Left renal pelvis (tissue), 4 donors: ENCODE measurements around the gene PTPRG. TPM values are rescaled to one million over a fixed set of nuclear protein-coding genes. Genes with fewer than 3 reads are reported as not detected.

Experiments
- DNase-seq, 4 donors: peaks; one replicate each; pipeline ENCODE4 v3.0.0-alpha.2; 2013; ENCODE audit warnings: low read depth in 4 of 4, low spot score in 3 of 4
- polyA plus RNA-seq, 4 donors: library from polyadenylated mRNA; unstranded; fragments of 120-200 nt; gene quantifications; one replicate each; pipeline ENCODE4 v1.2.1, GENCODE V29; 2013; ENCODE audit not compliant: insufficient read length in 4 of 4

The PTPRG gene
- polyA plus RNA-seq, 4 donors: 42.4 to 90.2 (median 79.5) TPM

DNA sequence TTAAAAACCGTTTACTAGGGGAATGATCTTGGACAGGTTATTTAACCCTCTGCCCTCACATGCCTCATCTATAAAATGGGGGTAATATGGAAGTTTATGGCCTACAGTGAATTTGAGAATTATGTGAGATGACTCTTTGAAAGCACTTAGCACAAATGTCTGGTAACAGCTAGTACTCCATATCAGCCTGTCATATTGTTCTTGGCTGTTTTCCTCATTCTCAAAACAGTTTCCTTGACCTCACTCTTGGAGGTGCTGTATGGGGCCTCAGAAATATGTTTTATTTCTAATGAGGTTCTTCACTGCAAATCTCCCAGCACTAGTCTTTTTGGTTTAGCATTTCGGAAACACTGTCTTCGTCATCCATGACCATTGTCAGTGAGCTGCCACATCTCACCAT is 413.8 kb downstream of the PTPRG start:
- DNase-seq: no peak

DNA sequence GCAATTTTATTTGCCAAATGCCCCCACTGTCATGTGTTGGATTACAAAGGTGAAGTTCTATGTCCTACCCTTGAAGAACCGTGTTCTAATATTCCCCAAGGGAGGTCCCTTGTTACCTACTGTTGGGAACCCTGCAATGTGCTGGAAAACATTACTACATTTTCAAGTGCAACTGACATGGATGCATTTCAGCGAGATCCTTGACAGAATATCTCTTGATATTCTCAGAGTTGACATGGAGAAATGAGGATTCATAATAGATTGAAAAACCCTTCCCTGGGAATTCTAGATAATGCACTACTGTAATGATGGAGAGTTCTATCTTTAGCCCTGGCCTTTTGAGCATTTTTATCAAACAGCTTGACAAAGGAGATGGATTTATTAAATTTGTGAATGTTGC is 414.6 kb downstream of the PTPRG start:
- no peak for DNase-seq

DNA sequence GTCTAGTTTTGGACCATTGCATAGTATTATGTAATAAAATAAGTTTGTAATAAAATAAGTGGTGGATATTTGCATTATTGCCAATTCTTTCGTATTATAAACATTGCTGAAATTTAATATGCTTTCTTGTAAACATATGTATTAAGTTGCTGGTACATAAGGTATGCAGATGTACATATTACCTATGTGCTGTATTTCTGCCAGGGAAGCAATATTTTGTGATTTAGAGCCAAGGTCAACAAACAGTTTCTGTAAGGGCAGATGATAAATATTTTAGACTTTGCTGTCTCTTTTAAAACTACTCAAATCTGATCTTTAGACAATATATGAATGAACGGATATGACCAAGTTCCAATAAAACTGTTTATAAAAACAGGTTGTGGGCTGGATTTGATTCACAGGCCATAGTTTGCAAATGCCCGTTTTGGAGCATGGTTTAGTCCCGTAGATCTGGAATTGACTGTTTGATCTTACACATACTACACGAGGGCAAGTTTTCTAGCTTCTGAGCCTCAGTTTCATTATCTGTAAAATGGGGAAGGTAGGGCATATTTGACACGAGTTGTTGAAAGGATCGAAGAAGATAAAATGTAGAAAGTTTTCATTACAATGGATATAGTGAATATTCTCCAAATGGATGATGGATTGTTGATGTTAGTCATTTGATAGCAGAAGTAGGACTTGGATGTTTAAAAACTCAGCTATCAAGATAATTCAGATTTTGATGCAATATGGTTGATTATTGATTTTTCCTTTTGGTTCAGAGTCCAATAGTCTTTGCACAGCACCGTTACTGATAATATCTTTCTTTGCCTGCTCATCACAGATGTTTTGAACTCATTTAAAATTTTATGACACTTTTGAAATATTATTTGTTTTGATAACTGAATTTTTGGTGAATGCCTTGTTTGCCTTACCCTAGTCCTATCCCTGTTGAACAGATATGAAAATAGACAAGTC is 417.4 kb downstream of the PTPRG start:
- DNase-seq: no peak

DNA sequence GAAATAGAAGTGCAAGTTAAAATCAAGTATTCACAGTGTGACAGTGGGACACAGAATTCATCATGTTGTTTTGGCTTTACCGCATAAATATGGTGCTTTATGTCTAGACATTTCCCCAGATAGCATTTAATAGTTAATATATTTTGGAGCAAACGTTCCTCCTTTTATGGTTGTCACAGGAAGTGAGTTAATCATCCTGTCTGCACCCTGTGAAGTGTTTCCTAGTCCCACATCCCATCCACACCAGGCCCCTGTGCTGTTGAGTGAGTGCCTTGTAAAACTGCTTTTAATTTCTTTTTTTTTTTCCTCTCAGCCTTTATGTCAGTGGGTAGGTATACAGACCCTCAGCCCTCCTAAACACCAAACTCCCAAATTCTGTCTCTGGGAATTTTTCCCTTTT is 418.3 kb downstream of the PTPRG start:
- peak; percentile 5 to 35 (median 20) for DNase-seq

DNA sequence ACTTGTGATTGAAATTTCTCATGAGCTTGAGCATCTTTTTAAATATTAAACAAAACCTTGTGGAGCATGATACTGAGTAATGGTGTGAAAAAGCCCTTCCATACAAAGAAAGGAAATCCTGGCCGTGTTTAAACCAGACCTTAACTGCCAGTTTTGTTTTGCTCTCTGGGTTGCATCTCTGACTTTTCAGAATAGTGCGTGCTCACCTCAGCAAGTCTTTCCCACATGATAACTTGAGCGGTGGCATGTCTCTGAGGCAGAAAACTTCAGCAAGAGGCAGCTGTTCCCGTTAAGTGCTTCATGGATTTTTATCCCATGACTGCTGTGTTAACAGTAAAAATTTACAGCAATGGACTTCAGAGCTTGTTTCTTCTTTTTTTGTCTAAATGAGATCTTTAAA is 418.7 kb downstream of the PTPRG start:
- DNase-seq: peak in 3 of 4 donors; percentile 2 to 21 (median 14)

DNA sequence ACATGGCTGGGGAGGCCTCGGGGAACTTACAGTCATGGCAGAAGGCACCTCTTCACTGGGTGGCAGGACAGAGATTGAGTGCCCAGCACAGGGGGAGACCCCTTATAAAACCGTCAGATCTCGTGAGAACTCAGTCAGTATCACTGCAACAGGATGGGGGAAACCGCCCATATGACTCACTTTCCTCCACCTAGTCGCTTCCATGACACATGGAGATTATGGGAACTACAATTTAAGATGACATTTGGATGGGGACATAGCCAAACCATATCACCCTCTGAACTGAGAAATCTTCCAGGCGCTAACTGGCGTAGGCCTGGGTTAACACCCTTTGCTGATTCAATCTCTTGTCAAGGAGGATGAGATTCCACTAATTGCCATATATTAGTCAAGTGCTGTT is 419.7 kb downstream of the PTPRG start:
- no peak for DNase-seq

DNA sequence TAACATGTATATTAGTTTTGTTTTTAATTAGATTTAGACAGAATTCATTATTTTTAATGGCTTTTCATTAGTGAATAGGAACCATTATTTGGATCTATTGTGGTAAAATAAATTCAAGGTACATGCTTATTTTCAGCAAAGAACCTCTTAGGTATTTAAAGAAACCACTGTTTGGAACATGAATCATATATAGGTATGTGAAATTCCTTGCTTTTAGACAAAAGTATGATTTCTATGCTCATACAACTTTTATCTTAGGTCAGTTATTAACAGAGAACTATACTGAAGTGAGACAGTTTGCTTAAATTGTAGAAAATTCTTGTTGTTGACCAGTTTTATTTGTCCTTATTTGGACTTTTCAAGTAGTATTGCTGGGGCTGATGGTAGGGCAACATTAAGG is 422.1 kb downstream of the PTPRG start:
- DNase-seq: no peak

DNA sequence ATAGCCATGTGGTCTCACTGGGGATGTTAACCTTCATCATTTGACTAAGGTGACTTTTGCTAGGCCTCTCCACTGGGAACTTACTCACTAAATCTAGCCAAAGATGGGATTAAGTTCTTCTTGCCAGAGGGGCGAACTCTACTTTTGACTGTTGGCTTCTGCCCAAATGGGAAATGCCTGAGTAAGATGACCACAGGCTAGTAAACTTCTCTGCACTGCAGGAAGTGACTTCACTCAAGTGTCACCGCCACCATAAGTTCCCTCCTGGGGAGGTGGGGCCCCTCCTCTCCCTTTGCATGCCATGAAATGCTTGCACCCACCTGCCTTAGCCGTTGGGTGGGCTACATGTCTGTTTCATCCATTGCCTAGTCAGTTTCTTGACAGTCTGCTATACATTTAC is 423.6 kb downstream of the PTPRG start:
- DNase-seq: no peak

DNA sequence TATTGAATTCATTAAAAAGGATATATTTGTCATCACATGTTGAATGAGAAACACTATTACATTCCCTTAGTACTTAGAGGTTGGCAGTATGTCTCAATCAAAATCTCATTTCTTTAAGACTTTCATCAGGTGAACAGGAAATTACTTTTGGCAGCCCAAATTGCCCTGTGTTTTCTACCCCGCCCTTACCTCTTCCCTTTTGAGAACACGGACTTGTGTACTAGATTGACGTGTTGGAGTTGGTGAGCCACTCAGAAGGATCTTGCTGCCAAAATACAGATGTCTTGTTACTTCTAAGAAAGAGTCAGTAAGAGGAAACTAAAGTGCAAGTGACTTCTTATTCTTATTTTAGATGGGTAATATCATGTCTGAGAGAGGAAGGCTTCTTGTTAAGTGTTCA is 425.1 kb downstream of the PTPRG start:
- DNase-seq: no peak

DNA sequence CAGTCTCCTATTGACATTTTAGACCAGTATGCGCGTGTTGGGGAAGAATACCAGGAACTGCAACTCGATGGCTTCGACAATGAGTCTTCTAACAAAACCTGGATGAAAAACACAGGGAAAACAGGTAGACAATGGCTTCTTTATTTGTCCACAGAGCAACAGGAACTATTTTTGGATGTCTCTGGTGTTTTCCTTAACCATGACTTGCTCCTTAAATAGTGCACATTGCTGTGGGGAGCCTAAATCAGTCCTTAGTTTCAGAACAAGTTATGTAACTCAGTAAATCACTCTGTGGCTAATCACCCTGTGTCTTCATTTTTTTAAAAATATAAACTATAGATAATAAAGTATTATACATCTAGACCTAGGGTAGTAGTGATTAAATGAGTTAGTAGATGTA is 428.3 kb downstream of the PTPRG start:
- no peak for DNase-seq

DNA sequence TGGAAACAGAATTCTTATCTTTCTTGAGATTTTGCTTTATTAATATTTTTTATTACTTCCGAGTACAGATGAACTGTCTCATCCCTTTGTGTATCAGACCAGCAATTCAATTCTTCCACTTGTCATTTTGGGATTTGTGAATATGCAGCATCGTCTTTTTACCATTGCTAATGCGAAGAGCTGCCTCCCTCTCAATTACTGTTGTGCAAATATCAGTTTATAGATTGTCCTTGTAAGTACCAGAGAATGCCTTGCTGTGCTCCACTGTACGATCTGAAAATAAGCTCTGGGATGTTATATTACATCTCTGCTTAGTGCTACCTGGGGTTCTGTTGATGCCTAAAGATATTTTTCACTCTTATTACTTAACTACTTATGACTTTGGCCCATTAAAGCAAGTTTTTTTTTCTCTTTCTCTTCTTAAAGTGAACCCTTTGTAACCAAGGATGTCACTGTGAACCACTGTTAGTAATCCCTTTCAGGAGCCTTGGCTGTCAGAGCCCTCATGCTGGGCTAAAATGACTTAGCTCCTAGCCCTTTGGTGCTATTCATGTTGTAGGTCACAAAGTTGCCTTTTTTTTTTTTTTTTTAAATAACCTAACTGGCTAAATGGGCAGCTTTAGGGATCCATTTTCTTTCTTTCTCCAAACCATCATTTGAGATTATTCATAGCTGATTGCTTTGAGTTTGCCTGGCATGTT is 429.1 kb downstream of the PTPRG start:
- no peak for DNase-seq

DNA sequence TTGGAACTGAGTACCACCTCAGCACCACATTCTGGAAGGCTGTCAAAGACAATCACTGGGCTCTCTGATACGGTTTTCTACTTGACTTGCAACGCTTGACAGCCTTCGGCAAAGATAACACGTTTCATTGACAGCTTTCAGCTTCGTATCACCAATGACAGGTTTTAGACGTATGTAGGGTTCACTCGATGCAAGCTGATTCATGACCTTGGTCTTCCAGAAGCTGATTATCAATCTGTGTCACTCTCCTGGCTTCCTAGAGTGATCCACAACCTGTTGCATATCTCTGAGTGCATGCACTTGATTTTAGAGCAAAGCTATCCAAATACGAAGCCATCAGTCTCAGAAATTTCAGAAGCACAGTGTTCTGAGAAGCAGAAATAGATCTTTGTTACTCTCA is 430.3 kb downstream of the PTPRG start:
- no peak for DNase-seq

DNA sequence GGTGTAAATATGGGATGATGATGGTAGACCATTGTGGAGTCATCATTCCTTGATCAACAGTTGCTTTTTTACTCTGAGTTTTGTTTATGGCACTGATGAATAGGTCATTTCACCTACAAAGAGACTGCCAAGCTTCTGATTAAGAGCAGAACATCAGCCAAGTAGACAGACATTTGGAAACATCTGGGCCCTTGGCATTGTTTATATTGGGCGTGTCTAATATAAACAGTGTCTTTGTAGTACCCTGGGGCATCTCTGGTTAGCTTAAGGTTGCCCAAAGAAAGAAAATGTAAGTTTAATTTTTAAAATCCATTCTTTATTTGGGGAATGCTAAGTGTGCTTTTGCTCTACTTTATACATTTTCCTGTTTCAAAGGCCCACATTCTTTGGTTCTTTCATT is 435.0 kb downstream of the PTPRG start:
- no peak for DNase-seq

DNA sequence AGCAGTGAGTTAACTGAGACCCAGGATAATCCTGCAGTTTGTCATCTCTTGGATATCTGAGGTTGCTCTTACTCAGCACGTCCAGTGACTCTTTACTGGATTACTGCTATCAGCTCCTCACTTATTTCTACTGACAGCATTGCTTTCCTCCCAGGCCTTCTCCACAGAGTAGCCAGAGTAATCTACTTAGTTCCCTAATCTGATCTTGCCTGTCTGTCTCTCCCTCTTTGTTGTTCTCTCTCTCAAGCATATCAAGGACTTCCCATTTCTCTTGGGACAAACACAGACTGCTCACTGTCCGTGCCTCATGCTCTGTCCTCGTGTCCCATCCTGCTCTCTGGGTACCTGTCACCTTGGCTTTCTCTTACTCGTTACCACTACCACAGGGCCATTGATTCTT is 435.7 kb downstream of the PTPRG start:
- DNase-seq: no peak

DNA sequence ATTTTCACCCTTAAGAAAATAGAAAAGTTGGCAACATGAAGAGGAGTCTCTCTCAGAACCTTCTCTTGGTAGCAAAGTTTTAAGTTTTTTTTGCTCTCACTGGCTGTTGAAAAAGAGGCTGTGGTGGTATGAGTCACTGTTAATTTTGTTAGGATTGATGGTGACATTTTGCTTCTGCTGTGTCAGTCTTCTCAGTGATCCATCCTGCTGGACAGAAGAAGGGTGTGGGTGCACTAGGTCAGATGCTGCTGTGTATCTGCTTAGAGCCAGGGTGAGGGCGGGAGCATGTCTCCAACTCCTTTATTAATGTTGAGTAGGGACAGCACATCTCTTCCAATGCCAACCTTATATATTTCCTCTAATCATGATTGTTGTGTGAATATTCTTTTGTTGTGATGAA is 442.5 kb downstream of the PTPRG start:
- DNase-seq: no peak

DNA sequence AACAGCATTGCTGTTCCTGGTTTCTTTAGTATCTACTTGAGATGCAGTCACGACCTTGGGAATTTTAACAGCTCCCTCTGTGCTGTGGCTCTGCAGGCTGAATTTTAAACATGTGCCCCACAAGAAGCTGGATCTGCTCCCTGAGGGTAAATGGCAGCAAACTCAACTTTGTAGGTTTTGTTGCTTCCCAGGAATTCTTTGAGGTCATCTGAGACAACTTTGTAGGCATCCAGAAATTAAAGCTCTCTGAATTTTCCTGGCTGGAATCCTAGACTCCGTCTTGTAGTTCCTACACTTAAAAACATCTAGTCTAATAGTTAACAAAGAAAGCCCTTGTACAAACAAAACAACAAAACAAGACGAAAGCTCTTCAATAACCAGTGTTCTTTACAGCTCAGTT is 445.7 kb downstream of the PTPRG start:
- no peak for DNase-seq

DNA sequence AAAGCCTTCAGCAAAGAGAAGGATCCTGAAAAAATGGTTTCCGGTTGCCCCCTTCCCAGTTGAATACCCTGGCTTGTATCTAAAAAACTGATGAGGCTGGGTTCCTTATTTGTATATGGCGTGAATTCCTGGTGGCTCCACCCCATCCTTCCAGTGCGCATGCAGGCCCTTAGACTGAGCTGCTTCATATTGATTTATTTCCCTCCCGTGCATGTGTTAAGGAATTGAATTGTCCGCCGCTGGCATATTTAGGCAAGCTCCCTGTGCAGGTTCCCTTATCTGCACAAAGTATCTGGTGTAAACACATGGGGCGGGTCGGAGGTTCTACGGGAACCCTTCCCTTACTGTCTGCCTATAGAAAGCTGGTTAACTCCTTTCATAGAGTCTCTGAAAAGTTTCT is 449.6 kb downstream of the PTPRG start:
- no peak for DNase-seq

DNA sequence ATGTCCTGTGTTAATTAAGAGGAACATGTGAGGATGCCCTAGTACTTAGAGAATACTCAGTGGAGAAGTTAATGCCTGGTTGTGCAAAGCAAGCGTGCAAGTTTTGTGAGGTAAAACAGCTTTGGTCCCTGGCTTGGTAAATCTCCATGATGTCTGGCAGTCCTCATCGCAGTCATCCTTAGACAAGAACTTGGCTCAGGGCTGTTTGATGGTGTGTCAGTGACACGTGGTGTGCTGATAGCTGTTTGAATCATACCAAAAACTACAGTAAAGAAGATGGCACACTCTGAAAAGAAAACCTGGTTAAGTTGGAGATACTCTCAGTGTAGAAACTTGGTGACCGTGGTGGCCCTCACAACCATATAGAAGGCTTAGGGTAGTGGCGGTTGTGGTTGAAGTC is 450.3 kb downstream of the PTPRG start:
- no peak for DNase-seq

DNA sequence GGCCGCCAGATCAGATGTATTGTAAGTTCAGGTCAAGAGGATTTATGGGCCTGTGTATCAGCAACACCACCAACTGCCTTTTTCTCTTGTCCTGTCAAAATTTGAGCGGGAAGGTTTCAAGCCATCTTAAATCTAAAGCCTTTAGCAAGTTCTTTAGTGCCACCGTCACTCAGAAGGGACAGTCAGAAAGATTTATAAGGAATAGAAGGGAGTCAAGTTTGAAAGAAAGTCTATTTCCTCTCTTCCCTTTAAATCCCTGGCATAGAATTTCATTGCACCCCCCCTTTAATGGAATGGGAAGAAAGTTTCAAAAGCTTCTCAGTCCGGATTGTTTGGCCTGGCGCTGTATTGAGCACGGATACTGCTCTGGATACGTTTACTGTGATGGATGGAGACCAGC is 452.6 kb downstream of the PTPRG start:
- peak in 3 of 4 donors; percentile 12 to 54 (median 20) for DNase-seq

DNA sequence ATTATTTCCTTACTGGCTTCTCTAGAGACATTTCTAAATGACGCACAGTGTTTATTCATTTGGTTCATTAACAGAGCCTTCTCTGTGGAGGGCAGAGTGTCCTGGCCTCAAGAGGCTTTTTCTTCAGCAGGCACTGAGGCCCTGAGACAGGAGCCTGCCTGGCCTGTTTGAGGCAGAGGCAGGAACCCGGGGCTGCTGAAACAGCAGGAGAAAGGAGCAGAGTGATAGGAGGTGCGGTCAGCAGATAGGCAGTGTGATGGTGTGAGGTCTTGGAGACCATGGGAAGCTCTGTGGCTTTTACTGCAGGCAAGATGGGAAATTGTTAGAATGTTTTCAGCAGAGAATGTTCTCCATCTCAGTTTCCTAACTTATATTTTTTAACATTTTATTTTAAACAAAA is 453.7 kb downstream of the PTPRG start:
- no peak for DNase-seq

DNA sequence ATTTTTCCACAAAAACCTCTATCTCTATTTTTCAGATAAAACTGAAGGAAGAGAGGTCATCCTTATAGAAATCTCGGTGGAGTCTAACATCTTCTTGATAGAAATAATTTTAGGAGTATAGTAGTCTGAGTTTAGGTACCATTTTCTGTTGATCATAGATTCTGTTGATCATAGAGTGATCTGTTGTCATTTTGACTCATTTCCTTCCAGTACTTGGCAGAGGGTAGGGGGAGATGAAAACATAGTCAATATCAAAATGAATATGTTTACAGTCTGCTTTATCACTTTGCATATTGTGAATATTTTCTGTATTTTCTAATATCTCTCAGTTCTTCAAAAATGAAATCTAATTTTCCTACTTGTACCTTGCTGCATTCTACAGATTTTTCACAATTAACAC is 458.5 kb downstream of the PTPRG start:
- DNase-seq: no peak

DNA sequence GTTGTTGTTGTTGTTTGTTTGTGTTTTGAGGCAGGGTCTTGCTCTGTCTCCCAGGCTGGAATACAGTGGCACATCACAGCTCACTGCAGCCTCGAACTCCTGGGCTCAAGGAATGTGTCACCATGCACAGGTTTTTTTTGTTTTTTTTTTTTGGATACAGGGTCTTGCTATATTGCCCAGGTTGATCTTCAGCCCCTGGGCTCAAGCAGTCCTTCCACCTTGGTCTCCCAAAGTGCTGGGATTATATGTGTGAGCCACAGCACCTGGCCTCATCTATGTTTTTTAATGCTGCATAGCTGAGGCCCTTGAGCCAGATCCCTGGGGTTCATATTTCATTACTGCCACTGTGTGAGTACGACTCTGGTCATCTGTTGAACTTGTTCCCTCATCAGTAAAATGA is 459.3 kb downstream of the PTPRG start:
- DNase-seq: no peak
